HepG2 (cell line): Measurements from ENCODE around the gene PGC. TPM values are rescaled to one million over a fixed set of nuclear protein-coding genes. Genes with fewer than 3 reads are reported as not detected.

Experiments used
- ATAC-seq: fragments of 200-7000 bp; cut with Tn5 transposase; 3 replicates; pipeline ENCODE4 v1.9.1; 2020; ENCODE audit warnings: mild to moderate bottlenecking, moderate library complexity
- BruUV-seq: library from RNA; stranded (reverse); fragments of 400-500 nt; replicated peaks from 2 replicates; lab custom pipeline; 2021; lab: Mats Ljungman, UMichigan
- CTCF ChIA-PET: fragments of 300-600 bp; formaldehyde crosslinking; extraction: SDS; loops from one replicate; lab custom pipeline; 2021; ENCODE audit warnings: low total read pairs, inconsistent platforms, low intra/inter-chr PET ratio; lab: Yijun Ruan, JAX
- POLR2A ChIA-PET: fragments of 350-600 bp; sonication (Branson Sonifier 250); formaldehyde crosslinking; loops from one replicate; lab custom pipeline; 2020; ENCODE audit warnings: antibody characterized with exemption, inconsistent platforms; lab: Yijun Ruan, JAX
- DNase-seq: peaks from one replicate; pipeline ENCODE4 v3.0.0-alpha.2; 2015; ENCODE audit warnings: low spot score
- FAIRE-seq: peaks from 3 replicates; lab custom pipeline; 2011; peaks lifted over from hg19 to GRCh38; lab: Jason Lieb, UNC
- H2AFZ ChIP-seq: one replicate; pipeline ENCODE4 v1.6.1; 2011; ENCODE audit warnings: low read length, inconsistent platforms
- H3K27ac ChIP-seq: fragments of 300-600 bp; 3 replicates; pipeline ENCODE4 v1.8.0; 2011; ENCODE audit warnings: mixed run types, mild to moderate bottlenecking, mixed read lengths, low read length, inconsistent platforms; ENCODE audit not compliant: insufficient read depth; ENCODE audit errors: extremely low read length
- H3K27me3 ChIP-seq, 2 experiments: fragments of 200-600 bp in 1 of 2; 2 replicates in 1 of 2; 3 replicates in 1 of 2; pipeline versions ENCODE4 v1.6.0 to v1.8.0; 2011; ENCODE audit warnings: low read length in 2 of 2, mild to moderate bottlenecking in 2 of 2, moderate library complexity in 2 of 2, inconsistent platforms in 1 of 2; ENCODE audit not compliant: insufficient read depth in 2 of 2, control insufficient read depth in 1 of 2
- H3K36me3 ChIP-seq, 2 experiments: fragments of 200-600 bp in 1 of 2; replicated peaks in 1 of 2; 2 replicates in 1 of 2; 3 replicates in 1 of 2; pipeline versions ENCODE4 v1.5.1 to v1.8.0; 2011; ENCODE audit warnings: low read length in 2 of 2, inconsistent platforms in 1 of 2; ENCODE audit not compliant: insufficient read depth in 2 of 2, control insufficient read depth in 1 of 2
- H3K4me1 ChIP-seq: 2 replicates; pipeline ENCODE4 v1.5.1; 2012; ENCODE audit warnings: low read length, inconsistent platforms; ENCODE audit not compliant: insufficient read depth
- H3K4me2 ChIP-seq: 2 replicates; pipeline ENCODE4 v1.6.0; 2011; ENCODE audit warnings: low read depth, low read length, inconsistent platforms
- H3K4me3 ChIP-seq, 3 experiments: fragments of 200-600 bp in 1 of 3; sonication (generic), shearing (Covaris generic) in 1 of 3; replicated peaks in 1 of 3; 2 replicates each; pipeline ENCODE4 v1.5.1; 2011 to 2016; ENCODE audit warnings: low read length in 3 of 3, inconsistent platforms in 2 of 3, low read depth in 2 of 3, mild to moderate bottlenecking in 2 of 3, control low read depth in 1 of 3, mixed read lengths in 1 of 3; ENCODE audit not compliant: insufficient read depth in 1 of 3
- H3K79me2 ChIP-seq: one replicate; pipeline ENCODE4 v1.6.1; 2011; ENCODE audit warnings: low read length, inconsistent platforms; ENCODE audit not compliant: insufficient read depth
- H3K9ac ChIP-seq: 2 replicates; pipeline ENCODE4 v1.6.0; 2011; ENCODE audit warnings: mild to moderate bottlenecking, low read depth, low read length, inconsistent platforms; ENCODE audit not compliant: insufficient read depth
- H3K9me3 ChIP-seq: 2 replicates; pipeline ENCODE4 v1.5.1; 2012; ENCODE audit warnings: mild to moderate bottlenecking, low read length
- H4K20me1 ChIP-seq: 2 replicates; pipeline ENCODE4 v1.6.0; 2011; ENCODE audit warnings: inconsistent platforms, mild to moderate bottlenecking, low read length, moderate library complexity; ENCODE audit not compliant: insufficient read depth
- BORCS8-MEF2B ChIP-seq: sonication (generic); formaldehyde crosslinking; IDR thresholded peaks from 2 replicates; pipeline ENCODE4 v1.8.0; 2022; ENCODE audit warnings: mild to moderate bottlenecking, missing genetic modification reagents
- FOSL2 ChIP-seq: sonication (generic); formaldehyde crosslinking; IDR thresholded peaks from 2 replicates; pipeline ENCODE4 v1.4.0; 2020; ENCODE audit warnings: missing genetic modification reagents
- FOXA3 ChIP-seq: IDR thresholded peaks from 2 replicates; pipeline ENCODE4 v1.6.1; 2016; ENCODE audit warnings: missing genetic modification reagents, missing compliant biosample characterization
- GZF1 ChIP-seq: sonication (generic); formaldehyde crosslinking; IDR thresholded peaks from 2 replicates; pipeline ENCODE4 v1.5.1; 2020; ENCODE audit warnings: mild to moderate bottlenecking, missing genetic modification reagents
- IRF9 ChIP-seq: sonication (generic); formaldehyde crosslinking; IDR thresholded peaks from 2 replicates; pipeline ENCODE4 v1.8.0; 2022; ENCODE audit warnings: missing genetic modification reagents, mild to moderate bottlenecking, borderline replicate concordance
- ISL2 ChIP-seq: sonication (generic); formaldehyde crosslinking; IDR thresholded peaks from 2 replicates; pipeline ENCODE4 v1.5.0; 2020; ENCODE audit warnings: missing genetic modification reagents
- MYPOP ChIP-seq: sonication (generic); formaldehyde crosslinking; IDR thresholded peaks from 2 replicates; pipeline ENCODE4 v1.8.1; 2023; ENCODE audit warnings: mild to moderate bottlenecking, moderate library complexity, missing genetic modification reagents
- NCOA1 ChIP-seq: sonication (generic); formaldehyde crosslinking; IDR thresholded peaks from 2 replicates; pipeline ENCODE4 v1.9.0; 2021; ENCODE audit warnings: missing genetic modification reagents
- NR2F6 ChIP-seq, 2 experiments: IDR thresholded peaks; 2 replicates each; pipeline ENCODE4 v1.6.1; 2016; ENCODE audit warnings: antibody characterized with exemption in 1 of 2, mild to moderate bottlenecking in 1 of 2
- PHF8 ChIP-seq: sonication (generic); formaldehyde crosslinking; IDR thresholded peaks from 2 replicates; pipeline ENCODE4 v1.5.0; 2020; ENCODE audit warnings: missing genetic modification reagents
- RAD21 ChIP-seq: fragments of 450-650 bp; formaldehyde crosslinking; IDR thresholded peaks from 2 replicates; pipeline ENCODE4 v1.5.0; 2020; ENCODE audit warnings: mild to moderate bottlenecking
- SCMH1 ChIP-seq: sonication (generic); formaldehyde crosslinking; IDR thresholded peaks from 2 replicates; pipeline ENCODE4 v1.9.0; 2021; ENCODE audit warnings: missing genetic modification reagents, mild to moderate bottlenecking, borderline replicate concordance
- STAG1 ChIP-seq: sonication (generic); formaldehyde crosslinking; IDR thresholded peaks from 2 replicates; pipeline ENCODE4 v1.4.0; 2020; ENCODE audit warnings: missing genetic modification reagents
- TAF1 ChIP-seq: sonication (generic); formaldehyde crosslinking; IDR thresholded peaks from 2 replicates; pipeline ENCODE4 v1.4.0; 2020; ENCODE audit warnings: missing genetic modification reagents
- ZBTB7A ChIP-seq: sonication (generic); formaldehyde crosslinking; IDR thresholded peaks from 2 replicates; pipeline ENCODE4 v1.8.0; 2022; ENCODE audit warnings: mild to moderate bottlenecking, missing genetic modification reagents
- ZNF138 ChIP-seq: sonication (generic); formaldehyde crosslinking; IDR thresholded peaks from 2 replicates; pipeline ENCODE4 v1.5.0; 2020; ENCODE audit warnings: mild to moderate bottlenecking, low read depth, missing genetic modification reagents
- ZNF543 ChIP-seq: sonication (generic); formaldehyde crosslinking; IDR thresholded peaks from 2 replicates; pipeline ENCODE4 v1.4.0; 2020; ENCODE audit warnings: mild to moderate bottlenecking, missing genetic modification reagents
- ZNF788 ChIP-seq: sonication (generic); formaldehyde crosslinking; IDR thresholded peaks from 2 replicates; pipeline ENCODE4 v1.5.0; 2020; ENCODE audit warnings: mild to moderate bottlenecking, missing genetic modification reagents, borderline replicate concordance
- WGBS: methylation state at CpG from one replicate; pipeline ENCODE4 v1.1.6; 2017; ENCODE audit warnings: low lambda C conversion rate; 5-methylcytosine and 5-hydroxymethylcytosine counted together
- in situ Hi-C: cut with HindIII; loops from 2 replicates; pipeline ENCODE4 v1.10.0; 2017; ENCODE audit warnings: low pct_unique_long_range_greater_than_20kb; ENCODE audit not compliant: extremely low pct_ligation_motif_present
- intact Hi-C: fragments of 100-400 bp; cut with micrococcal nuclease; formaldehyde crosslinking; loops from one replicate; pipeline ENCODE4 v1.10.0; 2022; ENCODE audit not compliant: unreplicated experiment
- polyA plus RNA-seq, 8 experiments: library from polyadenylated mRNA; depleted of rRNA in 3 of 8; stranded (reverse) in 7 of 8; unstranded in 1 of 8; fragments of >200 nt; fragmentation: Illumina TruSeq in 4 of 8; extraction: Trizol in 4 of 8; gene quantifications; 2 replicates each; pipeline versions ENCODE4 v1.2.1 to v1.2.3, GENCODE V29; 2011 to 2016; ENCODE audit warnings: low read depth in 4 of 8, missing spikeins in 1 of 8, mixed read lengths in 1 of 8; ENCODE audit not compliant: insufficient read depth in 1 of 8
- total RNA-seq, 5 experiments: library from RNA; depleted of rRNA; stranded (reverse); fragments of >200 nt; fragmentation: Illumina TruSeq; extraction: Trizol; gene quantifications; 2 replicates each; pipeline ENCODE4 v1.2.3, GENCODE V29; 2016; ENCODE audit warnings: low read depth in 1 of 5
- TF ChIP-seq, protein P1 (sequence below): sonication (generic); formaldehyde crosslinking; IDR thresholded peaks from 2 replicates; pipeline ENCODE4 v1.4.0; 2020; ENCODE audit warnings: low read depth, mild to moderate bottlenecking, missing genetic modification reagents
- TF ChIP-seq, protein P2 (sequence below): IDR thresholded peaks from 2 replicates; pipeline ENCODE4 v1.6.1; 2012; ENCODE audit warnings: inconsistent platforms

The PGC gene
- total and polyA plus RNA-seq, 2 of the 13 experiments (the other 11 are each of a cell fraction or from before 2014, with no cell fraction given): 426 to 502 TPM

GRCh38 chr6:41705996-41706835 is 41.0 kb downstream of the PGC start:
- Histone ChIP-seq H3K27me3 (no peaks in the 10 kb centered on the region), H3K4me3 (no peak overlapping the region), H3K9me3 (no peaks in the 10 kb centered on the region), H2AFZ (no peak overlapping the region), H3K9ac (peak overlapping the region; percentile 48; the same call in 1 of the 2 replicates), H3K79me2 (no peaks in the 10 kb centered on the region), H3K36me3 (0 out of 5 replicates have a peak, but pooled peaks cover 0 to 1% of the 10 kb centered on the region in 2 experiments), H3K4me1 (peaks cover 18% of the 10 kb centered on the region), H3K27ac (no peak overlapping the region), H3K4me2 (peak overlapping the region; percentile 51), H4K20me1 (no peaks in the 10 kb centered on the region)
- CTCF ChIA-PET: interaction anchor here (0.7 to 4.3 kb wide), 5 partner anchors 22 to 80 kb away, joined by 3 to 61 read pairs (median 8); partner anchors contain the start of genes FRS3, PRICKLE4 and TOMM6
- 67% methylated on average over 8 of the region's 15 CpGs for WGBS
- BruUV-seq: no TSS peak
- POLR2A ChIA-PET: interaction anchor here (1.8 to 3.3 kb wide), 2 partner anchors 28 to 62 kb away, joined by 8 to 22 read pairs; no protein-coding TSS in a partner anchor
- FAIRE-seq: peak; percentile 46
- peak; percentile 67 for DNase-seq
- intact Hi-C loops (loop anchor here (1.0 kb wide), 2 partner anchors 27 to 70 kb away; no protein-coding TSS in a partner anchor), in situ Hi-C loops (no loop called here)
- peak; percentile 93 for ATAC-seq
- TF ChIP-seq BORCS8-MEF2B (CRISPR knock-in tag) (peak; percentile 49; the same call in 1 of the 2 replicates), NR2F6 (IDR thresholded peaks at IDR 0.05) (no peak), NR2F6 (CRISPR knock-in tag; IDR thresholded peaks at IDR 0.05) (peak; percentile 40; the same call in 1 of the 2 replicates), ZNF138 (CRISPR knock-in tag) (0 out of 2 replicates have a peak, but pooled peaks have one; percentile 29), PHF8 (CRISPR knock-in tag) (peak; percentile 49), SCMH1 (no peak), MYPOP (0 out of 2 replicates have a peak, but pooled peaks have one; percentile 55), FOSL2 (CRISPR knock-in tag) (peak; percentile 16; the same call in 1 of the 2 replicates), STAG1 (peak; percentile 92), RAD21 (CRISPR knock-in tag) (peak; percentile 92), IRF9 (CRISPR knock-in tag) (peak; percentile 68; the same call in 1 of the 2 replicates), ZBTB7A (CRISPR knock-in tag) (no peak), ZNF543 (CRISPR knock-in tag) (peak; percentile 44; the same call in 1 of the 2 replicates), FOXA3 (peak; percentile 32), GZF1 (CRISPR knock-in tag) (no peak), ISL2 (CRISPR knock-in tag) (0 out of 2 replicates have a peak, but pooled peaks have one; percentile 12), ZNF788 (CRISPR knock-in tag) (peak; percentile 56; the same call in 1 of the 2 replicates), TAF1 (0 out of 2 replicates have a peak, but pooled peaks have one; percentile 7), NCOA1 (no peak)
- TF ChIP-seq, protein P1, sequence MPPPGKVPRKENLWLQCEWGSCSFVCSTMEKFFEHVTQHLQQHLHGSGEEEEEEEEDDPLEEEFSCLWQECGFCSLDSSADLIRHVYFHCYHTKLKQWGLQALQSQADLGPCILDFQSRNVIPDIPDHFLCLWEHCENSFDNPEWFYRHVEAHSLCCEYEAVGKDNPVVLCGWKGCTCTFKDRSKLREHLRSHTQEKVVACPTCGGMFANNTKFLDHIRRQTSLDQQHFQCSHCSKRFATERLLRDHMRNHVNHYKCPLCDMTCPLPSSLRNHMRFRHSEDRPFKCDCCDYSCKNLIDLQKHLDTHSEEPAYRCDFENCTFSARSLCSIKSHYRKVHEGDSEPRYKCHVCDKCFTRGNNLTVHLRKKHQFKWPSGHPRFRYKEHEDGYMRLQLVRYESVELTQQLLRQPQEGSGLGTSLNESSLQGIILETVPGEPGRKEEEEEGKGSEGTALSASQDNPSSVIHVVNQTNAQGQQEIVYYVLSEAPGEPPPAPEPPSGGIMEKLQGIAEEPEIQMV (CRISPR knock-in tag): 0 out of 2 replicates have a peak, but pooled peaks have one; percentile 37
- TF ChIP-seq, protein P2, sequence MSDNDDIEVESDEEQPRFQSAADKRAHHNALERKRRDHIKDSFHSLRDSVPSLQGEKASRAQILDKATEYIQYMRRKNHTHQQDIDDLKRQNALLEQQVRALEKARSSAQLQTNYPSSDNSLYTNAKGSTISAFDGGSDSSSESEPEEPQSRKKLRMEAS: 0 out of 2 replicates have a peak, but pooled peaks have one; percentile 19
